K562 (cell line): ENCODE results near the gene ANKS3. TPM values are rescaled to one million over a fixed set of nuclear protein-coding genes. Genes with fewer than 3 reads are reported as not detected.

Experiments used
- AFF4 ChIP-seq: sonication (generic); formaldehyde crosslinking; IDR thresholded peaks from 2 replicates; pipeline ENCODE4 v1.8.0; 2023; ENCODE audit warnings: mild to moderate bottlenecking, missing genetic modification reagents
- BRCA1 ChIP-seq, 2 experiments: fragments of 450-650 bp in 1 of 2; sonication (generic) in 1 of 2; formaldehyde crosslinking in 1 of 2; IDR thresholded peaks; 2 replicates each; pipeline versions ENCODE4 v1.5.0 to v1.6.1; 2017 to 2020; ENCODE audit warnings: mild to moderate bottlenecking in 1 of 2, missing genetic modification reagents in 1 of 2
- ELF4 ChIP-seq: fragments of 450-650 bp; formaldehyde crosslinking; IDR thresholded peaks from 2 replicates; pipeline ENCODE4 v1.4.0; 2022; ENCODE audit warnings: missing genetic modification characterization
- FOXA1 ChIP-seq: fragments of 450-650 bp; IDR thresholded peaks from 2 replicates; pipeline ENCODE4 v1.6.1; 2016; ENCODE audit warnings: mild to moderate bottlenecking, borderline replicate concordance
- GTF2B ChIP-seq: IDR thresholded peaks from 2 replicates; pipeline ENCODE4 v1.6.1; 2011; ENCODE audit not compliant: insufficient read length; ENCODE audit errors: extremely low read depth
- HDAC3 ChIP-seq: fragments of 450-650 bp; IDR thresholded peaks from 2 replicates; pipeline ENCODE4 v1.6.1; 2018; ENCODE audit warnings: borderline replicate concordance, mild to moderate bottlenecking, moderate library complexity; ENCODE audit not compliant: partially characterized antibody
- HNRNPH1 ChIP-seq: fragments of 200-400 bp; formaldehyde crosslinking; optimal IDR thresholded peaks from 2 replicates; pipeline ENCODE3; 2017; ENCODE audit warnings: low read depth, mild to moderate bottlenecking, low read length, moderate library complexity
- MAFK ChIP-seq: IDR thresholded peaks from 2 replicates; pipeline ENCODE4 v1.6.1; 2011; ENCODE audit warnings: low read length, improper control_type of control experiment
- MCM7 ChIP-seq, 2 experiments: fragments of 450-650 bp; IDR thresholded peaks; 2 replicates each; pipeline ENCODE4 v1.6.1; 2016 to 2018
- MED1 ChIP-seq: sonication (generic); formaldehyde crosslinking; IDR thresholded peaks from 2 replicates; pipeline ENCODE4 v1.8.1; 2023; ENCODE audit warnings: missing genetic modification reagents, borderline replicate concordance
- PCBP1 ChIP-seq: fragments of 200-400 bp; formaldehyde crosslinking; IDR thresholded peaks from 2 replicates; pipeline ENCODE4 v1.6.1; 2018; ENCODE audit warnings: mild to moderate bottlenecking, low read depth, low read length; ENCODE audit not compliant: poor library complexity, severe bottlenecking
- PHB2 ChIP-seq: fragments of 450-650 bp; IDR thresholded peaks from 2 replicates; pipeline ENCODE4 v1.6.1; 2017; ENCODE audit warnings: low read depth
- POU5F1 ChIP-seq: fragments of 150-350 bp; IDR thresholded peaks from 2 replicates; pipeline ENCODE4 v1.6.1; 2014; ENCODE audit warnings: borderline replicate concordance, low read length, low read depth, mild to moderate bottlenecking; ENCODE audit not compliant: partially characterized antibody
- PYGO2 ChIP-seq: fragments of 450-650 bp; IDR thresholded peaks from 2 replicates; pipeline ENCODE4 v1.6.1; 2016; ENCODE audit warnings: mild to moderate bottlenecking, missing genetic modification characterization, moderate library complexity, missing compliant biosample characterization
- RCOR1 ChIP-seq, 2 experiments: IDR thresholded peaks; 2 replicates each; pipeline ENCODE4 v1.6.1; 2012; ENCODE audit warnings: low read depth in 2 of 2, low read length in 2 of 2, borderline replicate concordance in 1 of 2, improper control_type of control experiment in 1 of 2
- SMARCB1 ChIP-seq: IDR thresholded peaks from 2 replicates; pipeline ENCODE4 v1.6.1; 2011; ENCODE audit warnings: improper control_type of control experiment, low read depth; ENCODE audit not compliant: insufficient read length
- SNAPC5 ChIP-seq: fragments of 250-450 bp; sonication (Bioruptor Pico); IDR thresholded peaks from 2 replicates; pipeline ENCODE4 v1.8.0; 2021; ENCODE audit warnings: moderate library complexity, mild to moderate bottlenecking, inconsistent platforms
- SNIP1 ChIP-seq: fragments of 450-650 bp; IDR thresholded peaks from 2 replicates; pipeline ENCODE4 v1.7.1; 2017; ENCODE audit warnings: low read depth, mild to moderate bottlenecking
- TCF3 ChIP-seq: sonication (generic); formaldehyde crosslinking; IDR thresholded peaks from 2 replicates; pipeline ENCODE4 v1.4.0; 2020; ENCODE audit warnings: mild to moderate bottlenecking, missing genetic modification reagents
- XRCC4 ChIP-seq: IDR thresholded peaks from one replicate; pipeline ENCODE4 v1.6.1; 2011; ENCODE audit not compliant: insufficient read depth, insufficient read length; ENCODE audit errors: extremely low read depth
- ZKSCAN1 ChIP-seq: fragments of 150-350 bp; IDR thresholded peaks from 2 replicates; pipeline ENCODE4 v1.6.1; 2016; ENCODE audit warnings: low read depth, low read length
- ZNF124 ChIP-seq: sonication (generic); formaldehyde crosslinking; IDR thresholded peaks from 2 replicates; pipeline ENCODE4 v1.8.1; 2022; ENCODE audit warnings: missing genetic modification reagents
- ZNF263 ChIP-seq: sonication (generic); formaldehyde crosslinking; IDR thresholded peaks from 2 replicates; pipeline ENCODE4 v1.8.0; 2022; ENCODE audit warnings: mild to moderate bottlenecking, missing genetic modification reagents, borderline replicate concordance
- ZNF311 ChIP-seq: fragments of 250-450 bp; sonication (Bioruptor Pico); IDR thresholded peaks from 2 replicates; pipeline ENCODE4 v1.4.0; 2020; ENCODE audit warnings: mild to moderate bottlenecking, moderate library complexity
- ZNF324 ChIP-seq: fragments of 250-450 bp; sonication (Bioruptor Pico); IDR thresholded peaks from 2 replicates; pipeline ENCODE4 v1.4.0; 2020; ENCODE audit warnings: mild to moderate bottlenecking
- polyA plus RNA-seq, 8 experiments: library from polyadenylated mRNA; depleted of rRNA in 4 of 8; stranded (reverse) in 5 of 8; unstranded in 3 of 8; fragments of >200 nt; fragmentation: Nextera tagmentation in 2 of 8; fragmentation: Illumina TruSeq in 1 of 8; extraction: Ambion mirVana in 2 of 8; extraction: Trizol in 1 of 8; gene quantifications; 2 replicates each; pipeline versions ENCODE4 v1.2.1 to v1.2.3, GENCODE V29; 2011 to 2014; ENCODE audit warnings: inconsistent platforms in 1 of 8, missing spikeins in 1 of 8
- total RNA-seq, 7 experiments: library from RNA; depleted of rRNA in 6 of 7; stranded (reverse); fragments of >200 nt in 6 of 7; fragmentation: Illumina TruSeq in 2 of 7; extraction: Trizol in 2 of 7; gene quantifications; 2 replicates each; pipeline versions ENCODE4 v1.2.1 to v1.2.3, GENCODE V29; 2011 to 2021; ENCODE audit warnings: low replicate concordance in 1 of 7

ANKS3 gene
- total and polyA plus RNA-seq, 9 of the 15 experiments (the other 6 are each of a cell fraction or from before 2014, with no cell fraction given) = 0.43 to 25.7 (median 14.8) TPM

GRCh38 chr16:4768549-4769305 is 34.7 kb upstream of the ANKS3 start (continued):
- no peak for TF ChIP-seq AFF4 (CRISPR knock-in tag)
- TF ChIP-seq ZNF263 (CRISPR knock-in tag) = no peak; the same call in 1 of the 2 replicates
- TF ChIP-seq GTF2B = no peak
- no peak for TF ChIP-seq SNIP1
- peak; percentile 41 for TF ChIP-seq PCBP1
- no peak for TF ChIP-seq ZNF124
- TF ChIP-seq PYGO2 (tag) = no peak
- TF ChIP-seq SNAPC5 = no peak
- TF ChIP-seq BRCA1 (IDR thresholded peaks at IDR 0.05) = no peak
- TF ChIP-seq BRCA1 (CRISPR knock-in tag; IDR thresholded peaks at IDR 0.05) = no peak
- TF ChIP-seq RCOR1 (IDR thresholded peaks at IDR 0.05; ENCODE audit: borderline replicate concordance in 1 of 2, low read depth in 2 of 2, low read length in 2 of 2) = peak; percentile 70 to 74
- no peak for TF ChIP-seq XRCC4
- TF ChIP-seq TCF3 (CRISPR knock-in tag) = no peak
- TF ChIP-seq MAFK = no peak
- TF ChIP-seq MCM7 (IDR thresholded peaks at IDR 0.05) = no peak
- no peak for TF ChIP-seq PHB2
- no peak for TF ChIP-seq ZNF324
- no peak; the same call in 1 of the 2 replicates for TF ChIP-seq ZKSCAN1
- no peak for TF ChIP-seq MED1 (CRISPR knock-in tag)
- no peak for TF ChIP-seq SMARCB1
- no peak for TF ChIP-seq HDAC3
- TF ChIP-seq POU5F1 = no peak
- TF ChIP-seq HNRNPH1 = no peak
- no peak for TF ChIP-seq FOXA1
- TF ChIP-seq ELF4 = no peak
- TF ChIP-seq ZNF311 (CRISPR knock-in tag) = no peak
